GM12878 (cell line): ENCODE data around the gene FCER1G. TPM values are rescaled to one million over a fixed set of nuclear protein-coding genes. Genes with fewer than 3 reads are reported as not detected.

Source experiments
- ATAC-seq: fragments of 200-7000 bp; cut with Tn5 transposase; 3 replicates; pipeline ENCODE4 v1.9.1; 2020; ENCODE audit warnings: mild to moderate bottlenecking, moderate library complexity
- BruUV-seq: library from RNA; stranded (reverse); fragments of 400-500 nt; replicated peaks from 2 replicates; lab custom pipeline; 2021; lab: Mats Ljungman, UMichigan
- CTCF ChIA-PET: fragments of 300-600 bp; sonication (Branson Sonifier 250); formaldehyde crosslinking; extraction: SDS; loops from one replicate; lab custom pipeline; 2021; ENCODE audit warnings: inconsistent platforms; lab: Yijun Ruan, JAX
- POLR2A ChIA-PET: fragments of 350-600 bp; formaldehyde crosslinking; extraction: SDS; loops from one replicate; lab custom pipeline; 2021; ENCODE audit warnings: inconsistent platforms; lab: Charles Lee
- RAD21 ChIA-PET: fragments of 300-600 bp; sonication (Branson Sonifier 250); formaldehyde crosslinking; loops from one replicate; lab custom pipeline; 2023; ENCODE audit warnings: antibody characterized with exemption; ENCODE audit not compliant: unreplicated experiment; lab: Charles Lee
- SMC1A ChIA-PET: fragments of 300-600 bp; sonication (Branson Sonifier 250); formaldehyde crosslinking; loops from one replicate; lab custom pipeline; 2023; ENCODE audit not compliant: unreplicated experiment, uncharacterized antibody; lab: Charles Lee
- DNase-seq: peaks from one replicate; pipeline ENCODE4 v3.0.0-alpha.2; 2011; ENCODE audit warnings: low read depth, low spot score
- FAIRE-seq: peaks from 3 replicates; lab custom pipeline; 2011; peaks lifted over from hg19 to GRCh38; lab: Jason Lieb, UNC
- H2AFZ ChIP-seq: 2 replicates; pipeline ENCODE4 v1.6.0; 2011; ENCODE audit warnings: low read depth, low read length, control low read depth; ENCODE audit not compliant: control insufficient read depth
- H3K27ac ChIP-seq: 2 replicates; pipeline ENCODE4 v1.5.1; 2011; ENCODE audit warnings: control low read depth; ENCODE audit not compliant: control insufficient read depth, insufficient read depth
- H3K27me3 ChIP-seq, 2 experiments: replicated peaks in 1 of 2; 2 replicates each; pipeline versions ENCODE4 v1.6.0 to v1.6.1; 2011; ENCODE audit warnings: low read length in 1 of 2; ENCODE audit not compliant: control insufficient read depth in 2 of 2, insufficient read depth in 2 of 2
- H3K36me3 ChIP-seq, 2 experiments: 2 replicates each; pipeline ENCODE4 v1.5.1; 2011; ENCODE audit warnings: low read length in 1 of 2; ENCODE audit not compliant: control insufficient read depth in 2 of 2, insufficient read depth in 2 of 2
- H3K4me1 ChIP-seq: 2 replicates; pipeline ENCODE4 v1.6.1; 2011; ENCODE audit warnings: mild to moderate bottlenecking, low read length, moderate library complexity, mixed read lengths; ENCODE audit not compliant: control insufficient read depth, insufficient read depth
- H3K4me2 ChIP-seq: 2 replicates; pipeline ENCODE4 v1.6.0; 2011; ENCODE audit warnings: control low read depth; ENCODE audit not compliant: control insufficient read depth, insufficient read depth
- H3K4me3 ChIP-seq: fragments of 200-600 bp; sonication (generic); 2 replicates; pipeline ENCODE4 v1.5.1; 2016
- H3K79me2 ChIP-seq: 2 replicates; pipeline ENCODE4 v1.6.0; 2011; ENCODE audit warnings: low read length; ENCODE audit not compliant: control insufficient read depth, insufficient read depth
- H3K9ac ChIP-seq: 2 replicates; pipeline ENCODE4 v1.8.0; 2011; ENCODE audit warnings: low read length, control low read depth, mixed read lengths; ENCODE audit not compliant: control insufficient read depth, insufficient read depth
- H3K9me3 ChIP-seq: replicated peaks from 3 replicates; pipeline ENCODE4 v1.5.1; 2011; ENCODE audit warnings: mild to moderate bottlenecking, low read length; ENCODE audit not compliant: control insufficient read depth, insufficient read depth
- H4K20me1 ChIP-seq: 2 replicates; pipeline ENCODE4 v1.6.0; 2011; ENCODE audit not compliant: control insufficient read depth, insufficient read depth
- BCLAF1 ChIP-seq: fragments of 450-650 bp; IDR thresholded peaks from 2 replicates; pipeline ENCODE4 v1.6.1; 2017; ENCODE audit warnings: antibody characterized with exemption, mild to moderate bottlenecking, moderate library complexity
- BMI1 ChIP-seq: fragments of 450-650 bp; IDR thresholded peaks from 2 replicates; pipeline ENCODE4 v1.6.1; 2016; ENCODE audit warnings: mild to moderate bottlenecking, moderate library complexity, borderline replicate concordance
- CHD1 ChIP-seq: IDR thresholded peaks from 2 replicates; pipeline ENCODE4 v1.6.1; 2012; ENCODE audit warnings: low read depth, low read length, improper control_type of control experiment
- E4F1 ChIP-seq: fragments of 450-650 bp; IDR thresholded peaks from 2 replicates; pipeline ENCODE4 v1.6.1; 2018; ENCODE audit warnings: borderline replicate concordance, mild to moderate bottlenecking; ENCODE audit not compliant: partially characterized antibody
- IRF5 ChIP-seq: fragments of 450-650 bp; IDR thresholded peaks from 2 replicates; pipeline ENCODE4 v1.6.1; 2017; ENCODE audit warnings: borderline replicate concordance
- RB1 ChIP-seq: fragments of 450-650 bp; formaldehyde crosslinking; IDR thresholded peaks from 2 replicates; pipeline ENCODE4 v1.6.1; 2017; ENCODE audit warnings: mild to moderate bottlenecking, borderline replicate concordance
- TCF7 ChIP-seq: IDR thresholded peaks from 2 replicates; pipeline ENCODE4 v1.6.1; 2014; ENCODE audit warnings: antibody characterized with exemption, borderline replicate concordance
- WGBS: methylation state at CpG from one replicate; pipeline ENCODE4 v1.1.6; 2016; ENCODE audit warnings: low lambda C conversion rate; ENCODE audit not compliant: insufficient replicate concordance, insufficient coverage; ENCODE audit errors: missing lambda C conversion rate; 5-methylcytosine and 5-hydroxymethylcytosine counted together
- in situ Hi-C: fragments of 300-500 bp; cut with MboI; formaldehyde crosslinking; loops from 9 replicates; pipeline ENCODE4 v1.14.3; 2018; ENCODE audit warnings: mixed read lengths
- intact Hi-C: fragments of 100-400 bp; cut with micrococcal nuclease; formaldehyde crosslinking; loops from one replicate; pipeline ENCODE4 v1.14.2; 2022; ENCODE audit not compliant: unreplicated experiment
- polyA plus RNA-seq, 11 experiments: library from polyadenylated mRNA; depleted of rRNA in 4 of 11; unstranded in 6 of 11; stranded (reverse) in 5 of 11; fragments of >200 nt; fragmentation: Nextera tagmentation in 4 of 11; fragmentation: Illumina TruSeq in 1 of 11; extraction: Ambion mirVana in 4 of 11; extraction: Trizol in 1 of 11; gene quantifications; 1 replicate in 1 of 11; 2 replicates in 10 of 11; pipeline versions ENCODE4 v1.2.1 to v1.2.3, GENCODE V29; 2011 to 2016; ENCODE audit warnings: inconsistent platforms in 2 of 11, missing spikeins in 2 of 11, low read depth in 1 of 11
- total RNA-seq, 4 experiments: library from RNA; depleted of rRNA in 3 of 4; stranded (reverse); fragments of >200 nt in 3 of 4; fragmentation: Illumina TruSeq in 1 of 4; extraction: Trizol in 1 of 4; gene quantifications; 2 replicates each; pipeline versions ENCODE4 v1.2.1 to v1.2.3, GENCODE V29; 2013 to 2021

The FCER1G gene
- total and polyA plus RNA-seq, 10 of the 15 experiments (the other 5 are each of a cell fraction or from before 2014, with no cell fraction given): 0.40 to 1.9 (median 0.89) TPM

GRCh38 chr1:161233102-161233501 lies 18.0 kb downstream of the FCER1G start:
- RAD21 ChIA-PET: no interaction called here
- SMC1A ChIA-PET: no interaction called here
- CTCF ChIA-PET: interaction anchor here (1.2 to 4.3 kb wide), 3 partner anchors 58 to 149 kb away, joined by 4 to 37 read pairs (median 11); no protein-coding TSS in a partner anchor
- Histone ChIP-seq H3K79me2 (no peaks in the 10 kb centered on the region), H3K27me3 (no peaks in the 10 kb centered on the region), H3K36me3 (peaks cover 3 to 4% of the 10 kb centered on the region in 2 experiments; a peak in 2 of 4 replicates), H3K9me3 (no peaks in the 10 kb centered on the region), H3K27ac (no peak overlapping the region), H3K4me1 (no peaks in the 10 kb centered on the region), H4K20me1 (no peaks in the 10 kb centered on the region), H3K9ac (no peak overlapping the region), H3K4me3 (no peak overlapping the region), H2AFZ (no peak overlapping the region), H3K4me2 (no peak overlapping the region)
- POLR2A ChIA-PET: no interaction called here
- intact Hi-C loops: no loop called here
- no TSS peak for BruUV-seq
- ATAC-seq: no peak
- 82% methylated on average over 9 of the region's 9 CpGs for WGBS
- TF ChIP-seq TCF7 (no peak), BMI1 (no peak), CHD1 (no peak), BCLAF1 (no peak), IRF5 (no peak), E4F1 (no peak), RB1 (no peak)
- DNase-seq: no peak
- in situ Hi-C loops: no loop called here
- no peak for FAIRE-seq
